ENCODE measurements around the gene FBXW5. TPM values are rescaled to one million over a fixed set of nuclear protein-coding genes. Genes with fewer than 3 reads are reported as not detected.

Gene FBXW5
- total RNA-seq, 2 experiments from 2014 or later = 63.3 to 89.6 TPM

- intact Hi-C loops (cut with micrococcal nuclease; ENCODE audit: unreplicated experiment) = no loop called here
- Histone ChIP-seq H3K36me3 (ENCODE audit: insufficient read depth, low read length) (no peaks in the 10 kb centered on the region), H3K9me3 (ENCODE audit: low read length) (no peaks in the 10 kb centered on the region), H3K4me1 (ENCODE audit: insufficient read depth, low read length, poor library complexity, severe bottlenecking) (no peaks in the 10 kb centered on the region), H4K20me1 (ENCODE audit: insufficient read depth, low read length) (no peaks in the 10 kb centered on the region), H3K9me2 (ENCODE audit: insufficient read depth, low read length) (no peaks in the 10 kb centered on the region), H3K27ac (ENCODE audit: low read depth, low read length, poor library complexity, severe bottlenecking) (no peak overlapping the region), H3K4me2 (ENCODE audit: low read length) (no peak overlapping the region), H2AFZ (ENCODE audit: low read length) (no peak overlapping the region), H3K79me2 (ENCODE audit: insufficient read depth, low read depth, low read length) (no peaks in the 10 kb centered on the region), H3K4me3 (ENCODE audit: low read depth, low read length, poor library complexity, severe bottlenecking) (no peak overlapping the region)
- DNase-seq (ENCODE audit: low spot score) = no peak
- POLR2A ChIA-PET = no interaction called here
- CTCF ChIA-PET (ENCODE audit: unreplicated experiment) = no interaction called here
- BruUV-seq (replicated peaks) = no TSS peak
- TF ChIP-seq CTCF (conservative IDR thresholded peaks at IDR 0.05; ENCODE audit: low read length) = no peak
Measured at GRCh38 chr9:136979769-136980587, 35.4 kb upstream of the FBXW5 start.

DNA sequence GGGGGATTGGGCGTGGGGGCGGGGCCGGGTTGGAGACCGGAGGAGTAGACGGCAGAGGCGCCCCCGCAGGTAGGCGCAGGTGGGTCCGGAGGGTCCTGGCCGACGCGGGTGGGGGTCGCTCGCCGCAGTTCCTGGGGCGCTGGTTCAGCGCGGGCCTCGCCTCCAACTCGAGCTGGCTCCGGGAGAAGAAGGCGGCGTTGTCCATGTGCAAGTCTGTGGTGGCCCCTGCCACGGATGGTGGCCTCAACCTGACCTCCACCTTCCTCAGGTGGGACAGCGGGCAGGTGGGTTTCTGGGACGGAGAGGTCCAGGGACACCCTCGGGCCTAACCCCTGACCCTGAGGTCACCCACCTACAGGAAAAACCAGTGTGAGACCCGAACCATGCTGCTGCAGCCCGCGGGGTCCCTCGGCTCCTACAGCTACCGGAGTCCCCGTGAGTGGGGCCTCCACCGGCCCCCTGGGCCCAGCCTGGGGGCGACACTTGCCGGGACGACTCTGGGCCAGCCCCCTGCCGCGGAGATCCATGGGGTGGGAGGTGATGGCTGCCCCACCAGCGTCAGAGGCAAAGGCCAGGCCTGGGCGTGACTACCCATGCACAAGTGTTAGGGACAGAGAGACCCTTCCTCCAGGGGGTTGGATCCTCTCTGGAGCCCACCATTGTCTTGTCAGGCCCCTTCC is 34.5 kb upstream of the FBXW5 start:
- intact Hi-C loops (cut with micrococcal nuclease; ENCODE audit: unreplicated experiment) = no loop called here
- Histone ChIP-seq H3K9me3 (ENCODE audit: low read length) (no peaks in the 10 kb centered on the region), H3K4me1 (ENCODE audit: insufficient read depth, low read length, poor library complexity, severe bottlenecking) (no peaks in the 10 kb centered on the region), H3K27ac (ENCODE audit: low read depth, low read length, poor library complexity, severe bottlenecking) (no peak overlapping the region), H3K4me2 (ENCODE audit: low read length) (no peak overlapping the region), H4K20me1 (ENCODE audit: insufficient read depth, low read length) (no peaks in the 10 kb centered on the region), H3K4me3 (ENCODE audit: low read depth, low read length, poor library complexity, severe bottlenecking) (no peak overlapping the region), H3K36me3 (ENCODE audit: insufficient read depth, low read length) (no peaks in the 10 kb centered on the region), H3K79me2 (ENCODE audit: insufficient read depth, low read depth, low read length) (no peaks in the 10 kb centered on the region), H3K9me2 (ENCODE audit: insufficient read depth, low read length) (no peaks in the 10 kb centered on the region), H2AFZ (ENCODE audit: low read length) (no peak overlapping the region)
- CTCF ChIA-PET (ENCODE audit: unreplicated experiment) = interaction anchor here (0.5 to 1.0 kb wide), 3 partner anchors 14 to 56 kb away, joined by 3 read pairs; no protein-coding TSS in a partner anchor
- POLR2A ChIA-PET = interaction anchor here (1.0 kb wide), 1 partner anchor 13 kb away, joined by 7 read pairs; the partner anchor contains the start of gene PAXX
- no peak for DNase-seq (ENCODE audit: low spot score)
- no TSS peak for BruUV-seq (replicated peaks)
- TF ChIP-seq CTCF (conservative IDR thresholded peaks at IDR 0.05; ENCODE audit: low read length) = no peak
- TF ChIP-seq EZH2phosphoT487 (IDR thresholded peaks at IDR 0.05; ENCODE audit: borderline replicate concordance, low read depth, low read length) = no peak
